Loucy (cell line): Measurements from ENCODE around the gene DDX31.

Source experiments
- H2AFZ ChIP-seq: fragments of 200-600 bp; sonication (generic); 2 replicates; pipeline ENCODE4 v1.6.0; 2016; ENCODE audit warnings: antibody characterized with exemption, mild to moderate bottlenecking, low read length, moderate library complexity
- H3F3A ChIP-seq: fragments of 200-600 bp; 2 replicates; pipeline ENCODE4 v1.6.0; 2016; ENCODE audit warnings: antibody characterized with exemption, low read depth, mild to moderate bottlenecking
- H3K27me3 ChIP-seq: fragments of 200-600 bp; sonication (generic); 2 replicates; pipeline ENCODE4 v1.6.1; 2014; ENCODE audit warnings: low read length, mild to moderate bottlenecking; ENCODE audit not compliant: insufficient read depth, poor library complexity, severe bottlenecking
- H3K36me3 ChIP-seq: fragments of 200-600 bp; sonication (generic); 2 replicates; pipeline ENCODE4 v1.6.1; 2016; ENCODE audit warnings: low read length; ENCODE audit not compliant: insufficient read depth
- H3K4me1 ChIP-seq: fragments of 200-600 bp; sonication (generic); 2 replicates; pipeline ENCODE4 v1.5.1; 2014; ENCODE audit warnings: low read length, mild to moderate bottlenecking; ENCODE audit not compliant: insufficient read depth, poor library complexity, severe bottlenecking
- H3K4me2 ChIP-seq: fragments of 200-600 bp; sonication (generic); 2 replicates; pipeline ENCODE4 v1.6.0; 2014; ENCODE audit warnings: antibody characterized with exemption, low read length, low read depth, mild to moderate bottlenecking; ENCODE audit not compliant: poor library complexity, severe bottlenecking
- H3K4me3 ChIP-seq: fragments of 200-600 bp; sonication (generic); 2 replicates; pipeline ENCODE4 v1.5.1; 2014; ENCODE audit warnings: low read length, mild to moderate bottlenecking, mixed read lengths; ENCODE audit not compliant: poor library complexity, severe bottlenecking
- H3K79me2 ChIP-seq: fragments of 200-600 bp; sonication (generic); 2 replicates; pipeline ENCODE4 v1.6.1; 2014; ENCODE audit warnings: low read length; ENCODE audit not compliant: insufficient read depth
- H3K9ac ChIP-seq: fragments of 200-600 bp; sonication (generic); 2 replicates; pipeline ENCODE4 v1.6.0; 2014; ENCODE audit warnings: mild to moderate bottlenecking, low read depth, low read length, moderate library complexity; ENCODE audit not compliant: poor library complexity, severe bottlenecking
- H3K9me2 ChIP-seq: fragments of 200-600 bp; sonication (generic); replicated peaks from 2 replicates; pipeline ENCODE4 v1.6.1; 2016; ENCODE audit warnings: low read depth, low read length, mixed read lengths
- H3K9me3 ChIP-seq: fragments of 200-600 bp; sonication (generic); 2 replicates; pipeline ENCODE4 v1.6.1; 2014; ENCODE audit warnings: mild to moderate bottlenecking, antibody characterized with exemption, low read length, low read depth; ENCODE audit not compliant: insufficient read depth
- H4K20me1 ChIP-seq: fragments of 200-600 bp; sonication (generic); 2 replicates; pipeline ENCODE4 v1.6.0; 2014; ENCODE audit warnings: antibody characterized with exemption, low read length, mild to moderate bottlenecking; ENCODE audit not compliant: insufficient read depth, poor library complexity, severe bottlenecking
- EZH2phosphoT487 ChIP-seq: fragments of 200-600 bp; IDR thresholded peaks from 2 replicates; pipeline ENCODE4 v1.6.1; 2018; ENCODE audit warnings: antibody characterized with exemption, mild to moderate bottlenecking, moderate library complexity, borderline replicate concordance
- TF ChIP-seq, protein P1 (sequence below): fragments of 200-600 bp; sonication (generic); conservative IDR thresholded peaks from 2 replicates; pipeline ENCODE4 v1.5.1; 2014; ENCODE audit warnings: mild to moderate bottlenecking, antibody characterized with exemption, low read length

The DDX31 gene

DNA sequence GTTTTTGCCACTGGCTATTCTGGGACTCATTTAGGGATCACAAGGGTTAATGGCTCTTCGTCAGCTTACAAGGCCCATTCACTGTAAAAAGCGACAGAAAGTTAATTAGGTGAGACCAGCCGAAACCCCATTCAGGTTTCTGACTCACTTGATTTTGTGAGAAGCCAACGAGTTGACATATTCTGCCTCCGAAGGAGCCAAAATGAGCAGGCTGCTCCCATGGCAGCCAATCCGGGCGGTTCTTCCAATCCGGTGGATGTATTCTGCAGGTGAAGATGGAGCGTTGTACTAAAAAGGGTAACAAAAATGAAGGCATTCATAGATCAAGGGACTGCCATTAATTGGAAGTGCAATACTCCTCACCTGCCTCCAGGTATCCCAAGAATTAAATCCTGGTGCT is 39.7 kb downstream of the DDX31 start:
- TF ChIP-seq EZH2phosphoT487, result no peak
- TF ChIP-seq, protein P1, sequence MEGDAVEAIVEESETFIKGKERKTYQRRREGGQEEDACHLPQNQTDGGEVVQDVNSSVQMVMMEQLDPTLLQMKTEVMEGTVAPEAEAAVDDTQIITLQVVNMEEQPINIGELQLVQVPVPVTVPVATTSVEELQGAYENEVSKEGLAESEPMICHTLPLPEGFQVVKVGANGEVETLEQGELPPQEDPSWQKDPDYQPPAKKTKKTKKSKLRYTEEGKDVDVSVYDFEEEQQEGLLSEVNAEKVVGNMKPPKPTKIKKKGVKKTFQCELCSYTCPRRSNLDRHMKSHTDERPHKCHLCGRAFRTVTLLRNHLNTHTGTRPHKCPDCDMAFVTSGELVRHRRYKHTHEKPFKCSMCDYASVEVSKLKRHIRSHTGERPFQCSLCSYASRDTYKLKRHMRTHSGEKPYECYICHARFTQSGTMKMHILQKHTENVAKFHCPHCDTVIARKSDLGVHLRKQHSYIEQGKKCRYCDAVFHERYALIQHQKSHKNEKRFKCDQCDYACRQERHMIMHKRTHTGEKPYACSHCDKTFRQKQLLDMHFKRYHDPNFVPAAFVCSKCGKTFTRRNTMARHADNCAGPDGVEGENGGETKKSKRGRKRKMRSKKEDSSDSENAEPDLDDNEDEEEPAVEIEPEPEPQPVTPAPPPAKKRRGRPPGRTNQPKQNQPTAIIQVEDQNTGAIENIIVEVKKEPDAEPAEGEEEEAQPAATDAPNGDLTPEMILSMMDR, result no peak
- no peak overlapping the region for H3K4me2 ChIP-seq
- H3K36me3 ChIP-seq, result peaks cover 46% of the 10 kb centered on the region
- H3K9me2 ChIP-seq, result no peaks in the 10 kb centered on the region
- H3K9me3 ChIP-seq, result no peaks in the 10 kb centered on the region
- no peak overlapping the region for H3K9ac ChIP-seq
- H3K79me2 ChIP-seq, result no peaks in the 10 kb centered on the region
- no peak overlapping the region for H3K4me3 ChIP-seq
- no peaks in the 10 kb centered on the region for H4K20me1 ChIP-seq
- no peak overlapping the region for H2AFZ ChIP-seq
- no peaks in the 10 kb centered on the region for H3F3A ChIP-seq
- H3K27me3 ChIP-seq, result no peaks in the 10 kb centered on the region
- no peaks in the 10 kb centered on the region for H3K4me1 ChIP-seq

DNA sequence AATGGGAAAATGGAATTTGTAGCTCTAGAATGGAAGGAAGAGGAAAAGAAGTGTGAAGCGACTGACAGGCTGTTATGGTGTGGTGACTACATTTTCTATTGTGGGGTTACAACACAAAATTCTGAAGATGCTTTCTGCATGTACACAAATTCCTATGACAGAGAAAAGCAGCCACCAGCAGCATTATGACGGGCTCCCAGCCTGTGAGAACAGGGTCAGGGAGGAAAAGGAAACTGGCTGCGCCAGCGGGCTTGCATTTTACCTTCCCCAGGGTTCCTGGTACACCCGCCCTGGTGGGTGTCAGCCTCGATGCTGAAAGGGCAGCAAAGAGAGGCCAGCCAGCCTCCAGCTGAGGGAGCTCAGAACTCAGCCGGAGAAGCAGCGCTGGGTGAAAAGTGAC is 41.0 kb downstream of the DDX31 start:
- Histone ChIP-seq H3F3A (no peaks in the 10 kb centered on the region), H3K79me2 (no peaks in the 10 kb centered on the region), H3K4me3 (no peak overlapping the region), H3K9me3 (no peaks in the 10 kb centered on the region), H4K20me1 (no peaks in the 10 kb centered on the region), H3K9me2 (no peaks in the 10 kb centered on the region), H2AFZ (no peak overlapping the region), H3K36me3 (peaks cover 46% of the 10 kb centered on the region), H3K4me2 (no peak overlapping the region), H3K4me1 (no peaks in the 10 kb centered on the region), H3K9ac (no peak overlapping the region), H3K27me3 (no peaks in the 10 kb centered on the region)
- TF ChIP-seq EZH2phosphoT487, result no peak
- TF ChIP-seq, protein P1, result no peak

DNA sequence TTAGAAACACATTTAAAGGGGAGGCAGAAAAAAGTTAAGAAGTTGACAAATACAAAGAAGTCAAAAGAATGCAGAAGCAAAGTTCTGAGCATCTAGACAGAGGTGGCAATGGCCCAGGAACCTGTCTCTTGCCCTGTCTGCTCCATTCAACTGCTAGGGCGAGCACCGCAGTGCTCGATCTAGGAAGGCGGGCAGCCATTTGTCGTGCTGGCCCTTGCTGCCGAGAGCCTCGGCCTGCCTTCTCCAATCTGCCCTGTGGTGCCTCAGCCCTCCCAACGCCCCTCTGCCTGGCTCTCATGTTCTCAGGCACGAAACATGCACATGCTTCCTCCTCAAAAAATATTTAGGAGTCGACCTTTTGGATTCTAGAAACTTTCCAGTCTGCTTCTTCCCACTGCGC is 42.2 kb downstream of the DDX31 start:
- TF ChIP-seq EZH2phosphoT487, result no peak
- TF ChIP-seq, protein P1, result no peak
- H4K20me1 ChIP-seq, result no peaks in the 10 kb centered on the region
- no peaks in the 10 kb centered on the region for H3K9me3 ChIP-seq
- no peaks in the 10 kb centered on the region for H3K4me1 ChIP-seq
- H3K9me2 ChIP-seq, result no peaks in the 10 kb centered on the region
- H3F3A ChIP-seq, result no peaks in the 10 kb centered on the region
- H3K9ac ChIP-seq, result no peak overlapping the region
- peaks cover 46% of the 10 kb centered on the region for H3K36me3 ChIP-seq
- H3K4me2 ChIP-seq, result no peak overlapping the region
- no peak overlapping the region for H2AFZ ChIP-seq
- no peaks in the 10 kb centered on the region for H3K79me2 ChIP-seq
- no peak overlapping the region for H3K4me3 ChIP-seq
- no peaks in the 10 kb centered on the region for H3K27me3 ChIP-seq
